Stimulated activated CD4-positive, alpha-beta T cell treated with anti-CD3 and anti-CD28 coated beads, Interleukin-4, amount 100 ng/mL, for 48 hours (primary cell): ENCODE data around the gene COL15A1.
"Not testable (repeated sequence)": the region's sequence is repeated elsewhere in the genome, so short reads cannot be mapped to it uniquely, and the experiment has no call there.

Experiments used
- DNase-seq, 2 donors: peaks; one replicate each; pipeline ENCODE4 v3.0.0-alpha.2; 2020; ENCODE audit warnings: low read depth in 2 of 2

The COL15A1 gene

DNA sequence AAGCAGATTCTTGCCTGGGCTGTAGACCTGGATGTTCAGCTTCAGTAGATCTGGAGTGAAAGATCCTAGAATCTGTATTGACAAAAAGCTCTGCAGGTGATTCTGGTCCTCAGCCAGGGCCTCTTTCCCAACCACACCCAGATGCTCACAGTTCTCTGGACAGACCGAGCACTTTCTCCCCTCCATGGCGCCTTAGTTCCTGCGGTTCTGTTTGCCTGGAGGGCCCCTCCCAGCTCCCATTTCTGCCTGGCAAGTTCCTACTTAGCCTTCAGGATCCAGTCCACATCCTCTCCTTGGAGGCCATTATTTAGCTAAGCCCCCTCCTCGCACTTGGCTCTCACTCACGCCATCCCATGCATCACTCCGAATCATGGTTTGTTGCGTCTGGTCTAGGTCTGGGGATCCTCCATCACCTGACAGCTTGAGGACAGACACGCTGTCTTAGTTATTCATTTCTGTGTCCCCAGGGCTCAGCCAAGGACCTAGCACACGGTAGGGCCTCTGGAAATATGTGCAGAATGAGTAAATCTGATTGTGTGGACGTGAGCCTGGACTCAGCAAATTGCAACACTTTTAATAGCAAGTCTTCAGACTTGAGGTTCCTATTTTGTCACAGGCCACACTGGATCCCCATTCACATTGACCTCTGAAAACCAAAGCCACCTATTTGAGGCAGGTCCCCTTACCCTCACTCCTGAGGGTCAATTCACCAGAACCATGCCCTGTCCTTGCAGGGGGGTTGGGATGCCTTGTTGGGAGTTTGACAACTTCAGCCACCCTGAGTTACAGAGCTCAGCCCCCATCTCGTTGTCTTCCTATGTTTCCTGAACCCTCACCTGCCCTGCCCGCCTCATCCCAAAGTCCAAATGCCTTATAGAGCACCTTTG lies 50.7 kb downstream of the COL15A1 start:
- no peak for DNase-seq

DNA sequence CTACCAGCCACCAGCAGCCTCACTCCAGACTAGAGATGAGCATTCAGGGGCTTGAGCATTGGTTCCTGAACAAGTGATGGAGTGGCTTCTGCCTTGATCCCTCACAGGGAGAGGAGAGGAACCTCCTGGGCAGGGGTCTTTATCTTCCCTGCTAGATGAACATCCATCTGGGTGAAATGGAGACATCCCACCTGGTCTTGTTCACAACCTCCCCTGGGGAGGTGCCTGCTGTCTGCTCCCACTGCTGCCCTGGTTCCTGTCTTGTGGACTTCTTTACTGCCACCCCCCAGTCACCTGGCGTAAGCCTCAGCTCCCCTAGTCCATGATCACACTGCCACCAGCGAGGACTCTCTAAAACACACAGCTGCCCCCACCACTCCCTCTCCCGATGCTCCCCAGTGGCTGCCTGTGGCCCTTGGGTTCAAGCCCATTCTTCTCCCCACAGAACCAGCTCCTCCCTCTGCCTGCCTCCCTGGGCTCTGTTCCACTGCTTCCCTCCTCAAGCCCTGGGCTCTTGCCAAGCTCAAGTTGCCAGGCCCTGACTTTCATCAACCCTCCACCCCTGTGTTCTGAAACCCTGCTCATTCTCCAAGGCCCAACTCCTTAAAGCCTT lies 51.5 kb downstream of the COL15A1 start:
- no peak for DNase-seq

DNA sequence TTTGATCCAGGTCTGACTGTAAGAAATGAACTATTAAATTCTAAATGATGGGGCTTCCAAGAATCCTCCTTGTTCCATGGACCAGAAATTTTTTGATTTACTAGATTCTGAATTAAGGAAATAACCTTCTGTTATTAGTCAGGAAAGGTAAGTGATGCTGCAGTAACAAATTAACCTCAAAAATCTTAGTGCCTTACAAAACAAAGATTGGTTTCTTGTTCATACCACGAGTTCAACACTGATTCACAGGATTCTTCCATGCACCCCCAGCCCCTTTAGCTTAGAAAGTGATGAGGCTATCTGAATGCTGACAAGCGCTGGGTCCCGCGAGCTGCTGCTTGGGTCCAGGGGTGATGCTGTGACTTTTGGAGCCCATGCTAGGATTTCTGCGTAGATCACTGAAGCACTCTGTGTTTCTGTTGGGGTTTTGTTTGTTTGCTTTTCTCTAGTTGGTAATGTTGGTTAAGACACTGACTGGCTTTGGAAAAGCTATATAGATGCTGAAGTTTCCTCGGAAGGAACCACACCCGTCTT lies 52.3 kb downstream of the COL15A1 start:
- DNase-seq, result no peak

DNA sequence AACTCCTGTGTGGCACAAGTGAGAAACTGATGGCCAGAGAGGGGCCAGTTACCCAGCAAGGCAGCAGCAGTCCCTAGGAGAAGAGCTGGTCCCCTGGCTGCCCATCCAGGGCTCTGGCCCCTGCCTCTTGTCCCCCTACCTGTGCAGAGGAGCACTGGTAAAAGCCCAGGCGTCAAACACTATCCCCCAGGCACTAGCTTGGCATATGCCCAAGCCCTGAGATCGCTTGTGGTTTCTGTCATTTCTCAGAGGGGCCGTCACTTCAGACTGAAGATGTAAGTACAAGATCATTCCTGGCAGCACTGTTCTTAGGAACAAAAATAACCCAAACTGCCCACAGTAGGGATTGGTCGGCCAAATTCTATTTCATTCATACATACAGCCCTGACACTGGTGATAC lies 53.9 kb downstream of the COL15A1 start:
- DNase-seq, result no peak

DNA sequence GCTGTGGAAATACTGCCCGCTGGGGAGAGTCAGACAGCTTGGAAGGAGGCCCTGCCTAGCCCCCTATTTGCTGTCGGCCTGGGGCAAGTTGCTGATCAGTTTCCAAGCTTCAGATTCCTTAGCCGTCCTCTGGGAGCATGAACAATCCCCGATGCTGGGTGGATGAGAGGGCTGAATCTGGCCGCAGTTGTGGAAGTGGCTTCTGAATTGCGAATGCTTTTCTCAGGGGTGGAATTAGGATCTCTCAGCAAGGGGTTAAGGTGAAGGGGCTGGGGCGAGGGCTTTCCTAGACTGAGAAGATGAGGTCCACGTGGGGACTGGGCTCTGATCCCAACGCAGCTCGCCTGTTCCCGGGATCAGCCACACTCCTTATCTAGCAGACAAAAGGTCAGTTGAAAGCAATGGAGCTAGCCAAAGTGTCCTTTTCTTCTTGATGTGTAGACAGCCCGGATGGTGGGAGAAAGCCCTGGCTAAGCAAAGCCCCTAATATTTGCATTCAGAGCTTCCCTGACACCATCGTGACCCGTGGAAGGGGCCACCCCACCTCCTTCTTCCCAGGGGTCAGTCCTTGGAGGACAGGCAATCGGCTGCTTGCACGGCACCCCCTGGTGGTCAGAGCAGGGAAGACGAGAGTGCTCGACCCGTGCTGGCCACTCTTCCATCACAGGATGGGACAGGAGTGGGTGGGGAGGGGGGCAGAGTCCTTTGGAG lies 54.9 kb downstream of the COL15A1 start:
- DNase-seq, result peak; percentile 51 to 61

DNA sequence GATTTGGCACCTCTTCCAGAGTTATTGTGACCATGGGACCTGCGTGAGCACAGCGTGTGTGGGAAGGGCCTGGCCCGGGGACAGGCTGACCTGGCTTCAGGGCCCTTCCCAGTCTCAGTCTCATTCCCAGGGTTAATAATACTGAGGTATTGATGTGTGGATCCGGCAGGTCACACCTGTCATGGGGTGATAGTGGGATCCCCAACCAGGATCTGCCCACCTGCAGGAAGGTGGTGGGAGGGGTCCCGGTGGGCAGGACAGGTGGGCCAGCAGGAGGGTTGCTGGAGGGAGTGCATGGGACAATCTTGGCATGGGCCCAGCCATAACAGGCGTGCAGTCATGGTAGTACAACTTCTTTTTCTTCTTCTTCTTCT lies 55.4 kb downstream of the COL15A1 start:
- no peak for DNase-seq

DNA sequence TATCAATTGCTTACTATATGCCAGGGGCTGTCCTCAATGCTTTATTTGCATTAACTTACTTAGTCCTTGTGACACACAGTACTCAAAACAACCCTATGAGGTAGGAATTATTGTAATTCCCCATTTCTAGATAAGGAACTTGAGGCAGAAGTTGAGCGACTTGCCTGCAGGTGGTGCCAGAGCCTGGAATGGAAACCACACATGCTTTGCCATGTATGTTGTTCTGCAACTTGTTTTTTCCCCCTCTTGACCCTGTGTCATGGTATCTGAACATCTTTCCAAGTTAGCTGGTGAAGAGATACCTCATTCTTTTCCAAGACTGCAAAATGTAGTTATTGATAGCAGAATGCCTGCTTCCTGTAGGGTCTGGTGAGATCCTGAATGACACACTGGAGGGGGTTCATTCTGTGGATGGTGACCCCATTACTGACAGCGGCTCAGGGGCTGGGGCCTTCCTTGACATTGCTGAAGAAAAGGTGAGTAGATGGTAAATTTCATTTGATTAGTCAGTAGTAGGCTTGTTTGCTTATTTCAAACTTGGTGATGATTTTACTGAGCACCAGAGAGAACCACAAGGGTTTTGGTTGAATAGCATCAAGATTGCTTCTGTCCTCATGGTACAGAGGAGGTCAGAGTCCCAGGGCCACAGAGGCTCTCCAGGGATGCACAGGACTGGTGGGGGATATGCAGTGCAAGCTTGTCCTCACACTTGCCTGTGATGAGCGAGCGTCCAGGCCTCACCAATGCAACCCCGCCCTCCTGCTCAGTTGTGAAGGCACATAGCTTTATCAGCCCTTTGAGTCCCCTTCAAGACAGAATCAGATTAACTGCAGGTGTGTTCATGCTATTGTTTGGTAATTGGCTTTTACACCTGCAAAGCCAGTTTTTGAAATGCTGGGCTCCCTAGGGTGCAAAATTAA lies 57.0 kb downstream of the COL15A1 start:
- peak in 1 of 2 donors; percentile 29 for DNase-seq

DNA sequence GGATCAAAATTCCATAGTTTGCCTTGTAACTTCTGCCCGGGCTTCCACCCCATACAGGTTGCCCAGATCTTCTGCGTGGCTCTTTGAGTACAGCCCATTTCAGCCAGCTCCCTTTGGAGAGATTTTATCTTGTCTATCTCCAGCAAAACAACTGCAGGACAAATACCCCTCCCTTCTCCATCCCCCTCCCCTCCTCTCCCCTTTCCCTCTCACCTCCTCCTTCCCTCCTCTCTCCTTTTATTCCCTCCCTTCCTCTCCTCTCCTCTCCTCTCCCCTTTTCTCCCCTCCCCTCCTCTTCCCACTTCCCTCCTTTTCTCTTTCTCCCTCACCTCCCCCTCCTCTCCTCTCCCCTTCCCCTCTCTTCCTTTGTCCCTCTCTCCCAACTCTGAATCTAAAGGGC lies 58.2 kb downstream of the COL15A1 start:
- DNase-seq, result no peak

DNA sequence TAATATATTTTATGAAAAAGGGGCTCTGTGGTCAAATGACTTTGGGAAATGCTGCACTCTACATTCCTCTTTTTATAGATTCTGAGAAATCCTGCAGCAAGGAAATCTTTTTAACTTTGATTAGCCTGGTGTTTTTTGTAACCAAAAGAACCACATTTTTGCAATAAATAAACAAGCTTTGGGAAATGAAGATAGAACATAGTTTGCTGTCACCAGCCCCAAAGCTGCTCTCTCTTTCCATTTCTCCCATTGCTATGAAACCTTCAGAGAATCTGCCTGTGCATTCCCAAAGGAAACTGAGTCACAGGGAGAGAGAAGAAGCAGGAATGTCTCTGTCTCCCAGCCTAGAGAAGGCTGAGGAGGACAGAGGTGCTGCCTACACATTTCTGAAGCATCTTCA lies 59.0 kb downstream of the COL15A1 start:
- no peak for DNase-seq

DNA sequence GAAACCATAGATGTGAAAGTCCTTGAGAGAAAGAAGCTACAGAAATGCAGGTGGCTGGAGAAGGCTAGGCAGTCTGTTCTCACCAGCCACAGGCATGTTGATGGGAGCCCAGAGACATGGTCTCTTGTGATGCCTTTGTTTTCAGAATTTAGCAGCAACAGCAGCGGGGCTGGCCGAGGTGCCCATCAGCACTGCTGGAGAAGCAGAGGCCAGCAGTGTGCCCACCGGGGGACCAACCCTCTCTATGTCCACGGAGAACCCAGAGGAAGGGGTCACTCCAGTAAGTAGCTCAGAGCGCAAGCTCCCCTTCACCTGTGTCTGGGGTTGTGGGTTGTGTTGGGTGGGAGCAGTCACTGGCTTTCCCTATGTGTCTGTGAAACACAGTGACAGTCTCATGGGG lies 59.6 kb downstream of the COL15A1 start:
- no peak for DNase-seq

DNA sequence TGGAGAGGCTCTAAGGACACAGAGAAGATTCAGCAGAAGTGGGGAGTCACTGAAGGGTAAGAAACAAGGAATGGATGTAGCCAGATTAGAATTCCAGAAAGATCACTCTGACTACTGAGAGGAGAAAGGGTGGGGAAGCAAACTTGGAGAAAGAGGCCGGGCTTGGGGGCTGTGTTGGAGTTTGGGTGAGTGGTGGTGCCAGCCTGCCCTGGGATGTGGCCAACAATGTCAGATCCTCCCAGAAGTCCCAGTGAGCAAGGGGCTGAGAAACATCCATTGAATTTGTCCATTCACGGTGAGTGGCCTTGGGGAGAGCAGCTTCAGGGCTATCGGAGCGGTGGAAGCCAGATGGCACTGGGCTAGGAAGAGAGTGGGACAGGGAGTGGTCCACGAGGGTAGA lies 60.4 kb downstream of the COL15A1 start:
- no peak for DNase-seq

DNA sequence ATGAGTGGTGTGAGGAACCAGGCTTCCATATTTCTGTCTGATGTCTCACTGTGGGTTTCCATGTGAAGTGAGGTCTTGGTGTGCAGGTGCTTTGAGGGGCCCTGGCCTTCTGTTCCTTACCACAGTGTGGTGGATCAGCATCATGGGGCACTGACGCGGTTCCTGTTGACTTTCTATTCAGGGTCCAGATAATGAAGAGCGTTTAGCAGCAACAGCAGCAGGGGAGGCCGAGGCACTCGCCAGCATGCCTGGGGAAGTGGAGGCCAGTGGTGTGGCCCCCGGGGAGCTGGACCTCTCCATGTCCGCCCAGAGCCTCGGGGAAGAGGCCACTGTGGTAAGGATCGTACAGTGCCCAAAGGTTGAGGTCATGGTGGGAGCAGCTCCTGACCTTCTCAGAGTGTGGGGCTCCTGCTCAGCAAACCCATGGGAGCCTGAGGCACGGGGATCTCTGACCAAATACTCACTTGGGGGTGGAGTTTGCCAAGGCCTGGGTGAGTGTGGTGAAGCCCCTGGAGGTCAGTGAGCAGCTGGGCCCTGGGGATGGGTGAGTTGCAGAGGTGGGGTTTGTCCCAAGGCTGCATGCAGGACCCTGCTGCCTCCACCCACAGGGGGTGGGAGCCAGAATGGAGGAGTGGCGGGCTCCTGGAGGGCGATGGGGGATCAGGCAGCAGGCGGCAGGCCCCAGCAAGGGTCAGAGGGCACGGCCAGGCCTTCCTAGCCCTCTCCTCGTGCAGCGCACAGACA lies 61.2 kb downstream of the COL15A1 start:
- DNase-seq, result no peak

DNA sequence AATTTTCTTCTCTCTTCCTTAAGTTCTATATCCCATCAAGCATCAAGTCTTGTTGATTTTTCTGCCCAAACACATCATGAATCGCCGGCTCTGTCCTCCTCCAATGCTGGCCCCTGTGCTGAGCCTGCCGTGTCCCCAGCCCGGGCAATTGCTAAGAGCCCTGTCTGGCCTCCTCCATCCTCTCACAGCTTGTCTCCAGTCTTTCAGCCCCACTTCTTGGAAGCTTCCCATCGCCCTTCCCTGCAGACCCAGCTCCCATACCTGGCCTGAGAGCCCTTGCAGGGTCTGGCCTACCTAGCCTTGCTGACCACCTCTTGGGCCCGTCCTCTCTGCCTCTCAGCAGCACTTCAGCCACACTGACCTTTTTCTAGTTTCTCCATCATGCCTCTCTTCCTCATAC lies 61.9 kb downstream of the COL15A1 start:
- no peak for DNase-seq

DNA sequence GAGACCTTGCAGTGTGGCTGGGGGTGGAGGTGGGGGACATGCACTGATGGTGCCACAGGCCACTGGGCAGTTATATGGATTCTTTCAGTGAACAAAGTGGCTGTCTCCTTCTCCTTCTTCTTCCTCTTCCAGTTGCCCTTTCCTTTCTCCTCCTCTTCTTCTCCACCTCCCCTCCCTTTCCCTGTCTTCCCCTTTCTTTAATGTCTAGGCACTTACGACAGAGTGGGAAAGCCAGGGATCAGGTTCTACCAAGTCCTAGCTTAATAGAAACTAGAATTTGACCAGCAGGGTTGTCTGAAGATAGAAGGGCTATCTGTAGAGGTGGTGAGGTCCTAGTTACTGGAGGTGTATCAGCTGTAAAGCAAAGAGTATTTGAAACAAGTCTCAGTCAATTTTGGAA lies 62.8 kb downstream of the COL15A1 start:
- DNase-seq, result no peak

DNA sequence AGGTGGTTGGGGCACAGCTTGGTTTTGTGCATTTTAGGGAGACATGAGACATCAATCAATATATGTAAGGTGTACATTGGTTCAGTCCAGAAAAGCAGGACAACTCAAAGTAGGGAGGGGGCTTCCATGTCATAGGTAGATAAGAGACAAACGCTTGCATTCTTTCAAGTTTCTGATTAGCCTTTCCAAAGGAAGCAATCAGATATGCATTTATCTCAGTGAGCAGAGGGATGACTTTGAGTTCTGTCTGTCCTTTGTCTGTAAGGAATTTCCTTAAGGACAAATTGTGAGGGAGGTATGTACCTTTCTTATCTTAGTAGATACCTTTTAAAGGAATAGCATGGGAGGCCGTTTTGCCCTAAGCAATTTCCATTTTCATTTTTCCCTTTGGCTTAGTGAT lies 63.3 kb downstream of the COL15A1 start:
- no peak for DNase-seq

DNA sequence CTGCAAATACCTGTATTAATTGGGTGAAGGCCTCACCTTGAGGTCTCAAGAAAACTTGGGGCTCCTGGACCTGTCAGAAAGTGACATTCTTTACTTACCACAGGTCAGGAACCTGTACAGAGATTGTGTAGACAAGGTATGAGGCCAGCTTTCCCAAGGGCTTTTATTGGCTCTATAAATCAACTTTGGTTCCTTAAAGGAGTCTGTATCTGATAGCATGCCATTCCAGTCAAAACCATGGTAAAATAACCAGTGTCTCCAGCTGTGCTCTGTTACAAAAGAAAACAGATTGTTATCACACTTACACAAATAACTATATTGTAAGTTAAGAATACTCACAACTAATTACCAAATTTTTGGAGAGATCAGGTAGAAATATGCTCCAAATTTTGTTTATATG lies 64.5 kb downstream of the COL15A1 start:
- DNase-seq, result no peak

DNA sequence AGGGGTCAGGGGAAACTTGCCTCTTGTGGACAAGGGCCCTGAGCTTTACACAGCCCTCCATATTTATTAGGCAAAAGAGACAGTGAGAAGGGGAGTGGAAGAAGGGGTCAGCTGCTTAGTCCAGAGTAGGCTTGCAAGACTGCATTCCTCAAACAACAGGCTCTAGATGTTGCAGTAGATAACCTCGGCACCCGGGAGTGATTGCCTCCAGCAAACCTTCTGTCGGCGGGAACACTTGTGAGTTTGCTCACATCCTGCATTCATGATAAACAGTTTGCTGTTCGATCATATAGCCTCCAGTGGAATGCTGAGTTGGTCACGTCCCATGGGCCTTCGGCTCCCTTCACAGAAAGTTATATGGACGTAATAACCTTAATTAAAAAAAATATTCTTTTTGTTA lies 66.7 kb downstream of the COL15A1 start:
- not testable (repeated sequence) for DNase-seq

DNA sequence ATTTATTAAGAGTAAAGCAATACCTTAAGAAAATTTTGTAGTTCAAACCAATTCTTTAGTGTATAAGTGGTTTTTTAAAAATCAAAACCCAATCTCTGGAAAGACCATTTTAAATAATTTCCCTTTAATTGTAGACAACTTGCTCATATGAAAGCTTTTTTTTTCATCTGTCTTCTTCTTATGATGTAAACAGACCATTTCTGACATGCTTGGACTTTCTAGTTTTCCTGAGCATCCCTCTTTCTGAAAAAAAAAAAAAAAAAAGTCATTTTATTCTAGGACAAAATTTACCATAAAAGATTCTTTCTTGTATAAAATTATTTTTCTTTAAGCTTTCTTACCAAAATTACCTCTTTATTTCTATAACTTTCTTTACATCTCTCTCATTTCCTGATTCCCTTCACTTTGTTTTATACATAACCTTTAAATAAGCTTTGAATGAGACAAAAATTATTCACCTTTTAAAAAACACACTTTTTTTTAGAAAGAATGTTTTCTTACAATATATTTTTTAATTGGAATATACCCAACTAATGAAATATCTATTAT lies 67.5 kb downstream of the COL15A1 start:
- DNase-seq, result no peak

DNA sequence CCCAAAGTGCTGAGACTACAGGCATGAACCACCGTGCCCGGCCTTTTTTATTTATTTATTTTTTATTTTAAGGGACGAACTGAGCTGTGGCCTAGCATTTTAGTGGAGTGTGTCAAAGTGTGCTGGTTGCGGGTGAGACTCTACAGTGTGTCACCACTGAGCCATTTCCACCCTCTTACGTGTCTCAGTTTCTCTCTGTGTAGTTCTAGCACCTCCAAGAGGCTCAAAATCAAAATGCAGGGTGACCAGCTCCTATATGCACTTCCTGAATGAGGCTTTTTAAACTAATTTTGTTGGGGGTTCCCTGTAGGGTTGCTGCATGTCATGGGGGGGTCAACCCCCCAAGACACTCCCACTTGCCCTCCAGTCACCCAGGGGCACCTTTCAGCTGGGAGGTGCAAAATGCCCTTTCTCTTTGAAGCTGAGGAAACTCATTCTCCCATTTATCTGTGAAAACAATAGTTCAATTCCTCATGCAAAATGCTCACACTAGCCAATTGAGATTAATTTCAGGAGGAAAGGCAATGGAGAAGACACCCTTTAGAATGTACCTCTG lies 69.3 kb downstream of the COL15A1 start:
- DNase-seq, result no peak

DNA sequence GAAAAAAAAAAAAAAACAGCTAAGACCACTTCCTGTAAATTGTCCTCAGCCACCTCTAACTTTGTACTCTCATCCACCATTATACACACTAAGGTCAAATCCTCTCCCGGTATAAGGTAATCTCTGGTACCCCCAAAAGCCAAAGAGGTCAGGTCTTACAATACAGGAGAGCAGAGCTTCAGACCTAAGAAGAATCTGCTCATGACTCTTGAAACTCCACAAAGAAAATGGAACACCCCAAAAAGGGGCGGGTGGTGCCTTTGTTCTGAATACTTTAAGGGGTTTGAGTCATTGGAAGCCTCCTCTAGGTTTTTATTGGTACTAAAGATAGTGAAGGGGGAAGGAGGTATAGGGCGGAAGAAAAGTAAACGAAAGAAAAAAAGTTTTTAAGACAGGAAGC lies 69.8 kb downstream of the COL15A1 start:
- DNase-seq, result no peak
